HG03280 (cell line): Measurements from ENCODE around the gene C18orf54.
A peak's percentile ranks its signal among the peaks of the same experiment; 100 is the strongest.
"Not testable (repeated sequence)": the region's sequence is repeated elsewhere in the genome, so short reads cannot be mapped to it uniquely, and the experiment has no call there.

Experiments
- ATAC-seq: cut with Tn5 transposase; IDR thresholded peaks from one replicate; pipeline ENCODE4 v1.9.1; 2021; ENCODE audit warnings: mild to moderate bottlenecking, moderate library complexity; ENCODE audit not compliant: unreplicated experiment

The C18orf54 gene

GRCh38 chr18:54357660-54358494 lies at the start of gene C18orf54, which contains the start of gene STARD6:
Gene C18orf54 (plus strand): TSS chr18:54357906. CDS start chr18:54360573, 2,667 bp downstream.
Gene STARD6 (minus strand): TSS chr18:54357858. CDS start chr18:54354573, 3,285 bp downstream.
- ATAC-seq = peak; percentile 96

GRCh38 chr18:54309564-54309963 lies 48.1 kb upstream of the C18orf54 start:
- not testable (repeated sequence) for ATAC-seq

GRCh38 chr18:54316071-54316820 lies 41.5 kb upstream of the C18orf54 start:
- no peak for ATAC-seq

- ATAC-seq = no peak
Measured at GRCh38 chr18:54323561-54323960, 34.1 kb upstream of the C18orf54 start.

GRCh38 chr18:54323970-54324369 lies 33.7 kb upstream of the C18orf54 start:
- no peak for ATAC-seq

GRCh38 chr18:54327818-54328217 lies 29.9 kb upstream of the C18orf54 start:
- no peak for ATAC-seq

GRCh38 chr18:54329787-54330186 lies 27.9 kb upstream of the C18orf54 start:
- ATAC-seq = no peak

- ATAC-seq = no peak
Measured at GRCh38 chr18:54330768-54331548, 26.7 kb upstream of the C18orf54 start.

- no peak for ATAC-seq
Measured at GRCh38 chr18:54335638-54336173, 22.0 kb upstream of the C18orf54 start.

- no peak for ATAC-seq
Measured at GRCh38 chr18:54338230-54338629, 19.5 kb upstream of the C18orf54 start.

GRCh38 chr18:54351186-54351585 lies 6.5 kb upstream of the C18orf54 start:
- ATAC-seq = no peak

- ATAC-seq = peak; percentile 13
Measured at GRCh38 chr18:54357082-54357659, 535 bp upstream of the C18orf54 start.

- ATAC-seq = peak; percentile 8
Measured at GRCh38 chr18:54358495-54359040, 862 bp downstream of the C18orf54 start.

GRCh38 chr18:54359233-54359632 lies 1.5 kb downstream of the C18orf54 start:
- no peak for ATAC-seq

- no peak for ATAC-seq
Measured at GRCh38 chr18:54360406-54360805, 2.7 kb downstream of the C18orf54 start.

- no peak for ATAC-seq
Measured at GRCh38 chr18:54378057-54378456, 20.4 kb downstream of the C18orf54 start.

- ATAC-seq = no peak
Measured at GRCh38 chr18:54381640-54382039, 23.9 kb downstream of the C18orf54 start.

GRCh38 chr18:54382076-54382475 lies 24.4 kb downstream of the C18orf54 start:
- ATAC-seq = no peak

GRCh38 chr18:54382733-54383252 lies 25.1 kb downstream of the C18orf54 start:
- no peak for ATAC-seq

- ATAC-seq = no peak
Measured at GRCh38 chr18:54386043-54386442, 28.3 kb downstream of the C18orf54 start.
